Measurements from ENCODE around the gene ARHGAP28. TPM values are rescaled to one million over a fixed set of nuclear protein-coding genes. Genes with fewer than 3 reads are reported as not detected.

The ARHGAP28 gene
- polyA plus RNA-seq, 1 of the 3 experiments (the other 2 are of a cell fraction), result 0.99 TPM

- no peak overlapping the region for H3K4me3 ChIP-seq (ENCODE audit: low read depth in 2 of 2, low read length in 1 of 2)
- no peaks in the 10 kb centered on the region for H3K9me3 ChIP-seq
- H3K9me2 ChIP-seq, result no peaks in the 10 kb centered on the region
- 73% methylated on average over 5 of the region's 5 CpGs for WGBS (ENCODE audit: low lambda C conversion rate)
- ChIA-PET POLR2A (no interaction called here), CTCF (no interaction called here)
- no peak overlapping the region for H2AFZ ChIP-seq (ENCODE audit: low read depth)
- no peaks in the 10 kb centered on the region for H3K27me3 ChIP-seq (ENCODE audit: insufficient read depth)
- no peak overlapping the region for H3K4me2 ChIP-seq
- no peak overlapping the region for H3K27ac ChIP-seq (ENCODE audit: low read depth in 2 of 2, low read length in 1 of 2)
- no peak for DNase-seq
- no peak overlapping the region for H3K9ac ChIP-seq
- no peaks in the 10 kb centered on the region for H4K20me1 ChIP-seq (ENCODE audit: insufficient read depth)
- H3K79me2 ChIP-seq (ENCODE audit: insufficient read depth), result no peaks in the 10 kb centered on the region
- TF ChIP-seq RAD21 (IDR thresholded peaks at IDR 0.05; ENCODE audit: low read length) (no peak), ZBTB33 (IDR thresholded peaks at IDR 0.05; ENCODE audit: borderline replicate concordance, low read depth) (no peak), RFX5 (IDR thresholded peaks at IDR 0.05; ENCODE audit: low read length) (no peak), USF2 (IDR thresholded peaks at IDR 0.05; ENCODE audit: borderline replicate concordance, low read depth, low read length) (no peak), TEAD4 (IDR thresholded peaks at IDR 0.05; ENCODE audit: borderline replicate concordance, insufficient read depth) (no peak), GATA2 (CRISPR knock-in tag; IDR thresholded peaks at IDR 0.05) (no peak), RCOR1 (IDR thresholded peaks at IDR 0.05; ENCODE audit: low read length) (no peak), FOXM1 (IDR thresholded peaks at IDR 0.05; ENCODE audit: low read depth) (no peak), IRF3 (IDR thresholded peaks at IDR 0.05; ENCODE audit: low read depth, low read length) (no peak), NFIC (IDR thresholded peaks at IDR 0.05; ENCODE audit: borderline replicate concordance) (no peak), TAF1 (IDR thresholded peaks at IDR 0.05; ENCODE audit: borderline replicate concordance, low read depth, low read length) (no peak)
- H3K4me1 ChIP-seq (ENCODE audit: control insufficient read depth in 1 of 2, insufficient read depth in 2 of 2, low read depth in 1 of 2, low read length in 1 of 2), result peaks cover 0 to 11% of the 10 kb centered on the region in 2 experiments; a peak in 1 of 4 replicates
- no peaks in the 10 kb centered on the region for H3F3A ChIP-seq (replicated peaks; ENCODE audit: insufficient read depth)
- H3K36me3 ChIP-seq (replicated peaks in 1 of 2; ENCODE audit: control insufficient read depth in 1 of 2, insufficient read depth in 2 of 2, low read length in 1 of 2), result no peaks in the 10 kb centered on the region
These were observed 63.9 kb downstream of the ARHGAP28 start for GRCh38 chr18:6793455-6793854.

GRCh38 chr18:6793986-6794385 is 64.5 kb downstream of the ARHGAP28 start:
- H3K9me2 ChIP-seq, result no peaks in the 10 kb centered on the region
- no peak overlapping the region for H3K9ac ChIP-seq
- H4K20me1 ChIP-seq (ENCODE audit: insufficient read depth), result no peaks in the 10 kb centered on the region
- no peaks in the 10 kb centered on the region for H3K9me3 ChIP-seq
- no peaks in the 10 kb centered on the region for H3K27me3 ChIP-seq (ENCODE audit: insufficient read depth)
- TF ChIP-seq ELF1 (IDR thresholded peaks at IDR 0.05), result no peak
- TF ChIP-seq MEF2A (IDR thresholded peaks at IDR 0.05; ENCODE audit: borderline replicate concordance, low read depth), result no peak
- no peak overlapping the region for H3K4me3 ChIP-seq (ENCODE audit: low read depth in 2 of 2, low read length in 1 of 2)
- POLR2A ChIA-PET, result no interaction called here
- H3K36me3 ChIP-seq (replicated peaks in 1 of 2; ENCODE audit: control insufficient read depth in 1 of 2, insufficient read depth in 2 of 2, low read length in 1 of 2), result no peaks in the 10 kb centered on the region
- CTCF ChIA-PET, result no interaction called here
- H3F3A ChIP-seq (replicated peaks; ENCODE audit: insufficient read depth), result no peaks in the 10 kb centered on the region
- no peak overlapping the region for H2AFZ ChIP-seq (ENCODE audit: low read depth)
- WGBS (ENCODE audit: low lambda C conversion rate), result 70% methylated on average over 2 of the region's 2 CpGs
- no peaks in the 10 kb centered on the region for H3K79me2 ChIP-seq (ENCODE audit: insufficient read depth)
- H3K4me2 ChIP-seq, result no peak overlapping the region
- no peak overlapping the region for H3K27ac ChIP-seq (ENCODE audit: low read depth in 2 of 2, low read length in 1 of 2)
- peaks cover 0 to 11% of the 10 kb centered on the region in 2 experiments; a peak in 1 of 4 replicates for H3K4me1 ChIP-seq (ENCODE audit: control insufficient read depth in 1 of 2, insufficient read depth in 2 of 2, low read depth in 1 of 2, low read length in 1 of 2)
- no peak for DNase-seq
